HPDE6-E6E7 (cell line): ENCODE data around the gene HEXB.
A peak's percentile ranks its signal among the peaks of the same experiment; 100 is the strongest.
"Not testable (repeated sequence)": the region's sequence is repeated elsewhere in the genome, so short reads cannot be mapped to it uniquely, and the experiment has no call there.

Experiments used
- DNase-seq: peaks from one replicate; pipeline ENCODE4 v3.0.0; 2011; ENCODE audit warnings: missing footprints; ENCODE audit errors: extremely low spot score

The HEXB gene

DNA sequence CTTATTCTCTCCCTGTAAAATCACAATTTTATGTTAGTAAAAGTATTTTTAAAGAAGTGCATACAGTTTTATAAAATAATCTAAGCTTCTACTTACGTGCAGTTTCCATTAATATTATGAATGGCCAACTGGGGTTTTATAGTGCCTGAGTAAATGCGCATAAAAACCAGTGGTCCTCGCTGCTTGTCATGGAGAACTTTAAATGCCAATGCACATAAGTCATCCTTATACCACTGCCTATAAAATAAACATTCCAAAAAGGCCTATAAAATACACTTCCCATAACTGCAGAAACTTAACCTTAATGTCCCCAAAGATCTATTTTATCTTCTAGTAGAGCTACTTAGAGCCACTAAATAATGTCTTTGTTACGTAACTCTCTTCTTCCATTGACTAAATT is 53.4 kb downstream of the HEXB start:
- DNase-seq = no peak

- not testable (repeated sequence) for DNase-seq
Observed at GRCh38 chr5:74748742-74749141, 63.7 kb downstream of the HEXB start.

DNA sequence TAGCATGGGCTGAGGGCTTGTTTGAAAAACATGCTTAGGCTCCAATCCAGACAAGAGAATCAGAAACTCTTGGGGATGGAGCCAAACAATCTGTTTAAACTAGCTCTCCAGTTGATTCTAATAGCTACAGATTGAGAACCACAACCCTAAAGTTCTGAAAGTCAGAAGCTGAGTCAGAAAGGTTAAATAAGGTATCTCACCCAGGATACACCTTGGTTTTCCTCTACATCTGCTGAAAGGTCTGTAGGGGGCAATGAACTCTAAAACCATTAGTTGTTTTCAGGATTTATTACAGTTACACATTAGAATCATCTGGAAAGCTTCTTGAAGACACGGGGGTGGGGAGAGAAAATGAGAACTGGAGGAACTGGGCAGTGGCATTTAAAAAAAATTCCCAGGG is 76.2 kb downstream of the HEXB start:
- DNase-seq = no peak

GRCh38 chr5:74762599-74762998 is 77.6 kb downstream of the HEXB start:
- peak; percentile 62 for DNase-seq

DNA sequence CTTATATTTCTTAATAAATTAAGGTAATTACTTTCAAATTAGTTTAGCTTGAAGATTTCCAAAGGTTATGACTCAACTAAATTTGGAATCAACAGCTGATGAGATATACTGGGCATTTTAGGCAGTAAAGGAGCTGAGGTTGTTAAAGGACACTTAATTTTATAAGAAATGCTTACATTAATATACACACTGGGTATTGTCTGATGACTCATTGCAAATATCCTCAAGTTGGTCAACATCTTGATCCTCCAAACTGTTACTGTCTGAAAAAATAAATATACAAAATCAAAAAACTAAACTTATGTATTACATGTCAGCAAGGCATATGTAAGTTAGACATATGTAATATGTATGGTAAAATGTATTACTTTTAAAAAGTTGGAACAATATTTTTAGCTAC is 78.5 kb downstream of the HEXB start:
- DNase-seq = no peak

DNA sequence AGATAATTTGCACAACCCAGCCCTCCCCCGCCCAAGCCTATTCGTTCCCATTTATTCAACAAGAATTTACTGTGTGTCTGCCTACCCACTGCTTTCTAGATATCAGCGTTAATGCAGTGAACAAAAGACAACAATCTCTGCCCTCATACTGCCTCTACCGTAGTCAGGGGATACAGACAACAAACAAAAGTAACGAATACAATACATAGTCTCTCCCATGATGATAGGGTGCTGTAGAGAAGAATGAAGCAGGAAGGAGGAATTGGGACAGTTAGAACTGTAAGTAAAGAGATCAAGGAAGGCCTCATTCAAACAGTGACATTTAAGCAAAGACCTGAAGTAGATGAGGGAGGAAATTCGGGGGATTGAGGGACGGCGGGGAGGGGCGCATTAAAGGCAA is 80.2 kb downstream of the HEXB start:
- DNase-seq = no peak

GRCh38 chr5:74765929-74766328 is 80.9 kb downstream of the HEXB start:
- DNase-seq = no peak

DNA sequence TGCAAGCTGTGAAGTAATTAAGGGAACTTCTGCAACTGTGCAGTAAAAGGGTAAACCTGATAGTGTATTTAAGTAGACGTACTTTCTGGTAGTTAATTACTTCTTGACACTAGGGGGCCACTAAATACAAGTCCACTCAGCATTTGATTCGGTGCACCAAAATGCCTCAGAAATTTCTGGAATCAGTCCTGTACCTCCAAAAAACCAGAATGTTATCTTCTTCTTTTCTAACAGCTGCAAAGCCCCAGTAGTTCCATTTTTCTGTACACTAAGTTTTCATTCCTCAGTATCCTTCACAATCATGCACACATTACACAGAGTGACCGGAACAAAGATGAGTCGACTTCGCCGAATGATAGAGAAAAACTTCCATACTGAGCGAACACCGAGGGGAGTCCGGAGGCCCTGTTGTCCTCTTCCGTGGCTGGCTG is 81.4 kb downstream of the HEXB start:
- DNase-seq = peak; percentile 11

GRCh38 chr5:74766849-74767578 is 82.0 kb downstream of the HEXB start, which contains the start of the genes GFM2 and NSA2:
TSS of gene GFM2 (minus strand) at chr5:74767117. CDS start at chr5:74763742, 3,375 bp downstream.
TSS of gene NSA2 (plus strand) at chr5:74767249. CDS start at chr5:74767361, 112 bp downstream.
- DNase-seq = peak; percentile 54

- peak; percentile 6 for DNase-seq
Observed at GRCh38 chr5:74767579-74767913, 82.5 kb downstream of the HEXB start.
